Glutamatergic neuron (in vitro differentiated cells): ENCODE results near the gene TSPAN2. TPM values are rescaled to one million over a fixed set of nuclear protein-coding genes. Genes with fewer than 3 reads are reported as not detected.

Source experiments
- DNase-seq: peaks from one replicate; pipeline ENCODE4 v3.0.0; 2022
- H3K27ac Mint-ChIP-seq: one replicate; pipeline ENCODE4 v1.8.0; 2020; ENCODE audit warnings: mild to moderate bottlenecking, mixed read lengths, inconsistent platforms; ENCODE audit not compliant: unreplicated experiment
- H3K27me3 Mint-ChIP-seq: one replicate; pipeline ENCODE4 v1.8.0; 2020; ENCODE audit warnings: mild to moderate bottlenecking, moderate library complexity, mixed read lengths, inconsistent platforms; ENCODE audit not compliant: unreplicated experiment
- H3K36me3 Mint-ChIP-seq: one replicate; pipeline ENCODE4 v1.8.0; 2020; ENCODE audit warnings: mild to moderate bottlenecking, mixed read lengths, inconsistent platforms; ENCODE audit not compliant: unreplicated experiment
- H3K4me1 Mint-ChIP-seq: one replicate; pipeline ENCODE4 v1.8.0; 2020; ENCODE audit warnings: mild to moderate bottlenecking, low read depth, mixed read lengths, inconsistent platforms; ENCODE audit not compliant: unreplicated experiment
- H3K4me3 Mint-ChIP-seq: one replicate; pipeline ENCODE4 v1.8.0; 2020; ENCODE audit warnings: mild to moderate bottlenecking, mixed read lengths, inconsistent platforms; ENCODE audit not compliant: unreplicated experiment
- H3K9me3 Mint-ChIP-seq: one replicate; pipeline ENCODE4 v1.8.0; 2020; ENCODE audit warnings: mild to moderate bottlenecking, moderate library complexity, mixed read lengths, inconsistent platforms; ENCODE audit not compliant: unreplicated experiment
- CTCF ChIP-seq: fragments of 200-600 bp; sonication (generic); IDR thresholded peaks from one replicate; pipeline ENCODE4 v1.5.0; 2021; ENCODE audit not compliant: partially characterized antibody, unreplicated experiment
- total RNA-seq: library from RNA; stranded (reverse); fragmentation: NEBNext Ultra II Directional; extraction: Animal tissue kit (Norgen Biotek cat#: 25700); gene quantifications from one replicate; pipeline ENCODE4 v1.2.1, GENCODE V29; 2021; ENCODE audit not compliant: unreplicated experiment

Gene TSPAN2
- total RNA-seq, 1 donor from 2014 or later: 11.2 TPM

GRCh38 chr1:115067161-115067859 lies 22.0 kb downstream of the TSPAN2 start:
- no peak for DNase-seq
- no peak overlapping the region for H3K4me3 Mint-ChIP-seq
- no peak for TF ChIP-seq CTCF
- H3K36me3 Mint-ChIP-seq: no peaks in the 10 kb centered on the region
- H3K9me3 Mint-ChIP-seq: no peaks in the 10 kb centered on the region
- H3K4me1 Mint-ChIP-seq: peaks cover 10% of the 10 kb centered on the region
- no peaks in the 10 kb centered on the region for H3K27me3 Mint-ChIP-seq
- H3K27ac Mint-ChIP-seq: no peak overlapping the region

GRCh38 chr1:115065021-115065420 lies 24.3 kb downstream of the TSPAN2 start:
- Mint-ChIP-seq H3K27me3 (no peaks in the 10 kb centered on the region), H3K36me3 (no peaks in the 10 kb centered on the region), H3K4me1 (peaks cover 3% of the 10 kb centered on the region), H3K4me3 (no peak overlapping the region), H3K9me3 (no peaks in the 10 kb centered on the region), H3K27ac (no peak overlapping the region)
- DNase-seq: no peak
- no peak for TF ChIP-seq CTCF

- H3K4me1 Mint-ChIP-seq: no peaks in the 10 kb centered on the region
- H3K4me3 Mint-ChIP-seq: no peak overlapping the region
- no peak overlapping the region for H3K27ac Mint-ChIP-seq
- no peaks in the 10 kb centered on the region for H3K9me3 Mint-ChIP-seq
- H3K27me3 Mint-ChIP-seq: no peaks in the 10 kb centered on the region
- TF ChIP-seq CTCF: no peak
- DNase-seq: no peak
- no peaks in the 10 kb centered on the region for H3K36me3 Mint-ChIP-seq
Observed at GRCh38 chr1:115064461-115064860, 24.8 kb downstream of the TSPAN2 start.

- Mint-ChIP-seq H3K9me3 (no peaks in the 10 kb centered on the region), H3K27ac (no peak overlapping the region), H3K36me3 (no peaks in the 10 kb centered on the region), H3K4me1 (no peaks in the 10 kb centered on the region), H3K27me3 (no peaks in the 10 kb centered on the region), H3K4me3 (no peak overlapping the region)
- DNase-seq: no peak
- no peak for TF ChIP-seq CTCF
Observed at GRCh38 chr1:115063228-115063901, 25.9 kb downstream of the TSPAN2 start.

GRCh38 chr1:115062542-115063004 lies 26.7 kb downstream of the TSPAN2 start:
- no peaks in the 10 kb centered on the region for H3K4me1 Mint-ChIP-seq

More at GRCh38 chr1:115062542-115063004, 26.7 kb downstream of the TSPAN2 start:
- Mint-ChIP-seq H3K27ac (no peak overlapping the region), H3K36me3 (no peaks in the 10 kb centered on the region), H3K27me3 (no peaks in the 10 kb centered on the region), H3K9me3 (no peaks in the 10 kb centered on the region), H3K4me3 (no peak overlapping the region)
- DNase-seq: no peak
- no peak for TF ChIP-seq CTCF
